Head of caudate nucleus (tissue), 42 donors: ENCODE data around the gene HECW1.
"Not testable (repeated sequence)": the region's sequence is repeated elsewhere in the genome, so short reads cannot be mapped to it uniquely, and the experiment has no call there.

Experiments used
- DNase-seq, 42 donors: peaks; one replicate each; pipeline versions ENCODE4 v3.0.0 to v3.0.0-alpha.2; 2020 to 2021; ENCODE audit warnings: mixed read lengths in 7 of 42
- intact Hi-C: fragments of 100-400 bp; cut with DNase I; formaldehyde crosslinking; loops from one replicate; pipeline ENCODE4 v1.15.0; 2022

HECW1 gene

GRCh38 chr7:43565786-43566185 is 453.3 kb downstream of the HECW1 start:
- DNase-seq: no peak
- intact Hi-C loops: no loop called here

- DNase-seq: no peak
- intact Hi-C loops: no loop called here
Measured at GRCh38 chr7:43568529-43568928, 456.1 kb downstream of the HECW1 start.

- intact Hi-C loops: no loop called here
- no peak for DNase-seq
Measured at GRCh38 chr7:43569424-43569823, 457.0 kb downstream of the HECW1 start.

- no peak for DNase-seq
- intact Hi-C loops: no loop called here
Measured at GRCh38 chr7:43570688-43571365, 458.4 kb downstream of the HECW1 start.

GRCh38 chr7:43572516-43573049 is 460.1 kb downstream of the HECW1 start:
- peak in 12 of 42 donors; percentile 8 to 46 (median 30) for DNase-seq
- intact Hi-C loops: no loop called here

GRCh38 chr7:43573832-43574231 is 461.4 kb downstream of the HECW1 start:
- intact Hi-C loops, DNase-seq: not testable (repeated sequence)

- intact Hi-C loops: no loop called here
- DNase-seq: no peak
Measured at GRCh38 chr7:43575506-43575905, 463.1 kb downstream of the HECW1 start.

- intact Hi-C loops: no loop called here
- no peak for DNase-seq
Measured at GRCh38 chr7:43576241-43576640, 463.8 kb downstream of the HECW1 start.

- DNase-seq: no peak
- intact Hi-C loops: no loop called here
Measured at GRCh38 chr7:43577485-43577951, 465.1 kb downstream of the HECW1 start.

- peak; percentile 76 to 96 (median 90) for DNase-seq
- intact Hi-C loops: loop anchor here (1.0 to 5.0 kb wide), 2 partner anchors 118 to 255 kb away; no protein-coding TSS in a partner anchor
Measured at GRCh38 chr7:43582503-43583423, 470.3 kb downstream of the HECW1 start, which contains the start of gene STK17A. TSS of gene STK17A (plus strand) at chr7:43583108. CDS start at chr7:43583244, 136 bp downstream.

- peak; percentile 45 to 86 (median 72) for DNase-seq
- intact Hi-C loops: loop anchor here (1.0 to 5.0 kb wide), 2 partner anchors 117 to 254 kb away; no protein-coding TSS in a partner anchor
Measured at GRCh38 chr7:43583424-43584194, 471.2 kb downstream of the HECW1 start.

- intact Hi-C loops: loop anchor here (5.0 kb wide), 1 partner anchor 253 kb away; no protein-coding TSS in a partner anchor
- DNase-seq: peak in 4 of 42 donors; percentile 3 to 44 (median 16)
Measured at GRCh38 chr7:43584195-43584586, 471.7 kb downstream of the HECW1 start.

- DNase-seq: not testable (repeated sequence)
- intact Hi-C loops: loop anchor here (5.0 kb wide), 1 partner anchor 253 kb away; no protein-coding TSS in a partner anchor
Measured at GRCh38 chr7:43584733-43585132, 472.3 kb downstream of the HECW1 start.

- no peak for DNase-seq
- intact Hi-C loops: no loop called here
Measured at GRCh38 chr7:43585562-43585961, 473.1 kb downstream of the HECW1 start.

- DNase-seq: no peak
- intact Hi-C loops: no loop called here
Measured at GRCh38 chr7:43586251-43586900, 473.9 kb downstream of the HECW1 start.

- no peak for DNase-seq
- intact Hi-C loops: no loop called here
Measured at GRCh38 chr7:43588477-43589132, 476.2 kb downstream of the HECW1 start.

GRCh38 chr7:43589133-43589478 is 476.7 kb downstream of the HECW1 start:
- intact Hi-C loops: no loop called here
- DNase-seq: no peak

GRCh38 chr7:43589728-43590127 is 477.3 kb downstream of the HECW1 start:
- DNase-seq: no peak
- intact Hi-C loops: no loop called here
